Measurements from ENCODE around the gene MGAT4A. TPM values are rescaled to one million over a fixed set of nuclear protein-coding genes. Genes with fewer than 3 reads are reported as not detected.

MGAT4A gene
- total RNA-seq, 4 donors from 2014 or later: 52.8 to 243 (median 175) TPM

GRCh38 chr2:98720286-98720685 is 10.6 kb downstream of the MGAT4A start:
- no peaks in the 10 kb centered on the region for H3K9me3 ChIP-seq
- H3K36me3 ChIP-seq: peaks cover 0 to 33% (median 0%) of the 10 kb centered on the region in 3 donors
- H3K27me3 ChIP-seq: no peaks in the 10 kb centered on the region
- H3K4me3 ChIP-seq: no peak overlapping the region
- no peak overlapping the region for H3K27ac ChIP-seq
- DNase-seq: no peak
- H3K4me1 ChIP-seq: peaks cover 0 to 7% (median 0%) of the 10 kb centered on the region in 4 donors
- TF ChIP-seq CTCF (IDR thresholded peaks at IDR 0.05) (no peak), POLR2A (IDR thresholded peaks at IDR 0.05) (no peak)

GRCh38 chr2:98717621-98718020 is 13.3 kb downstream of the MGAT4A start:
- Histone ChIP-seq H3K27me3 (no peaks in the 10 kb centered on the region), H3K36me3 (peaks cover 0 to 22% (median 0%) of the 10 kb centered on the region in 3 donors), H3K4me3 (no peak overlapping the region), H3K4me1 (no peaks in the 10 kb centered on the region), H3K27ac (no peak overlapping the region), H3K9me3 (no peaks in the 10 kb centered on the region)
- TF ChIP-seq POLR2A (IDR thresholded peaks at IDR 0.05) (no peak), CTCF (IDR thresholded peaks at IDR 0.05) (no peak)
- DNase-seq: no peak

GRCh38 chr2:98716786-98717185 is 14.1 kb downstream of the MGAT4A start:
- TF ChIP-seq CTCF (IDR thresholded peaks at IDR 0.05): no peak
- no peak for TF ChIP-seq POLR2A (IDR thresholded peaks at IDR 0.05)
- Histone ChIP-seq H3K4me3 (no peak overlapping the region), H3K4me1 (peaks cover 0 to 4% (median under 1%) of the 10 kb centered on the region in 4 donors), H3K27ac (no peak overlapping the region), H3K9me3 (no peaks in the 10 kb centered on the region), H3K36me3 (peaks cover 0 to 22% (median 0%) of the 10 kb centered on the region in 3 donors), H3K27me3 (no peaks in the 10 kb centered on the region)
- no peak for DNase-seq

GRCh38 chr2:98715812-98716451 is 15.0 kb downstream of the MGAT4A start:
- Histone ChIP-seq H3K27ac (peak overlapping the region in 1 of 4 donors; percentile 22), H3K9me3 (no peaks in the 10 kb centered on the region), H3K36me3 (peaks cover 0 to 14% (median 0%) of the 10 kb centered on the region in 3 donors), H3K27me3 (no peaks in the 10 kb centered on the region), H3K4me1 (peaks cover 0 to 8% (median 1%) of the 10 kb centered on the region in 4 donors), H3K4me3 (no peak overlapping the region)
- no peak for TF ChIP-seq POLR2A (IDR thresholded peaks at IDR 0.05)
- TF ChIP-seq CTCF (IDR thresholded peaks at IDR 0.05): no peak
- DNase-seq: peak in 1 of 3 donors; percentile 49

GRCh38 chr2:98713332-98714015 is 17.5 kb downstream of the MGAT4A start:
- H3K36me3 ChIP-seq: no peaks in the 10 kb centered on the region
- no peaks in the 10 kb centered on the region for H3K27me3 ChIP-seq
- DNase-seq: no peak
- H3K9me3 ChIP-seq: no peaks in the 10 kb centered on the region
- H3K4me1 ChIP-seq: peaks cover 0 to 24% (median 11%) of the 10 kb centered on the region in 4 donors
- TF ChIP-seq CTCF (IDR thresholded peaks at IDR 0.05) (no peak), POLR2A (IDR thresholded peaks at IDR 0.05) (no peak)
- no peak overlapping the region for H3K27ac ChIP-seq
- no peak overlapping the region for H3K4me3 ChIP-seq
